Prostate gland (tissue), 2 donors: ENCODE measurements around the gene PRPF8.

Experiments
- POLR2AphosphoS5 ChIP-seq: sonication (generic); formaldehyde crosslinking; IDR thresholded peaks from one replicate; pipeline ENCODE4 v1.6.1; 2017; ENCODE audit warnings: antibody characterized with exemption
- TF ChIP-seq, protein P1 (sequence below), 4 experiments: fragments of 200-600 bp in 2 of 4; fragments of 450-650 bp in 2 of 4; sonication (generic) in 2 of 4; IDR thresholded peaks; 1 replicate in 3 of 4; 2 replicates in 1 of 4; pipeline ENCODE4 v1.5.1; 2016 to 2019; ENCODE audit warnings: antibody characterized with exemption in 4 of 4, mild to moderate bottlenecking in 2 of 4, moderate library complexity in 2 of 4

DNA sequence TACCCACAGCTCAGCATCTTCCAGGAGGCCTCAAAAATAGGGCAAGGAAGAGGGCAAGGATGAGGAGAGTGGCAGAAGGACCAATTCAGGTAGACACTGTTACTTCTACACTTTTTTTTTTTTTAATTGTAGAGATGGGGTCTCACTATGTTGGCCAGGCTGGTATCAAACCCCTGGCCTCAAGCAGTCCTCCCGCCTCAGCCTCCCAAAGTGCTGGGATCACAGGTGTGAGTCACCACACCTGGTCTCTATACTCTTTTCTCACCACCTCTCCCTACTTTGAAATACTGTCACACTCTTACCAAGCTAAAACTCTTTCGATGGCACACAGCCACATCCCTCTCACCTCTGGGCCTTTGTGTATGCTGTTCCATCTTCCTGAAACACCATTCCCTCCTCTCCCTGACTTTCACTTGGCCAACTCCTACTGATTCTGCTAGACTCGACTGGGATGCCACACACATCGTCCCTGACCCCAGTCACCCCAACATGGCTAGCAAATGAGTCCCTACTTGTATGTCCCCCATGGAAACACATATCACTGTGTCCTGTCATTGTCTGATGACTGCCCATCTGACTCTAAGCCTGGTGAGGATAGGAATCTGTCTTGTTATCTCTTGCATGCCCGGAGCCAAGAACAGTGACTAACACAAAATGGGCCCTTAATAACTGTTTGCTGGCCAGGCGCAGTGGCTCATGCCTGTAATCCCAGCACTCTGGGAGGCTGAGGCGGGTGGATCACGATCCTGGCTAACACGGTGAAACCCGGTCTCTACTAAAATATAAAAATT lies 48.8 kb downstream of the PRPF8 start:
- TF ChIP-seq POLR2AphosphoS5: no peak
- TF ChIP-seq, protein P1, sequence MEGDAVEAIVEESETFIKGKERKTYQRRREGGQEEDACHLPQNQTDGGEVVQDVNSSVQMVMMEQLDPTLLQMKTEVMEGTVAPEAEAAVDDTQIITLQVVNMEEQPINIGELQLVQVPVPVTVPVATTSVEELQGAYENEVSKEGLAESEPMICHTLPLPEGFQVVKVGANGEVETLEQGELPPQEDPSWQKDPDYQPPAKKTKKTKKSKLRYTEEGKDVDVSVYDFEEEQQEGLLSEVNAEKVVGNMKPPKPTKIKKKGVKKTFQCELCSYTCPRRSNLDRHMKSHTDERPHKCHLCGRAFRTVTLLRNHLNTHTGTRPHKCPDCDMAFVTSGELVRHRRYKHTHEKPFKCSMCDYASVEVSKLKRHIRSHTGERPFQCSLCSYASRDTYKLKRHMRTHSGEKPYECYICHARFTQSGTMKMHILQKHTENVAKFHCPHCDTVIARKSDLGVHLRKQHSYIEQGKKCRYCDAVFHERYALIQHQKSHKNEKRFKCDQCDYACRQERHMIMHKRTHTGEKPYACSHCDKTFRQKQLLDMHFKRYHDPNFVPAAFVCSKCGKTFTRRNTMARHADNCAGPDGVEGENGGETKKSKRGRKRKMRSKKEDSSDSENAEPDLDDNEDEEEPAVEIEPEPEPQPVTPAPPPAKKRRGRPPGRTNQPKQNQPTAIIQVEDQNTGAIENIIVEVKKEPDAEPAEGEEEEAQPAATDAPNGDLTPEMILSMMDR (IDR thresholded peaks at IDR 0.05): no peak
